GM19025 (cell line): ENCODE results near the gene EZR.
"Not testable (repeated sequence)": the region's sequence is repeated elsewhere in the genome, so short reads cannot be mapped to it uniquely, and the experiment has no call there.

Experiments used
- ATAC-seq: cut with Tn5 transposase; IDR thresholded peaks from one replicate; pipeline ENCODE4 v1.9.1; 2021; ENCODE audit warnings: mild to moderate bottlenecking, low read depth, moderate library complexity; ENCODE audit not compliant: unreplicated experiment

Gene EZR

DNA sequence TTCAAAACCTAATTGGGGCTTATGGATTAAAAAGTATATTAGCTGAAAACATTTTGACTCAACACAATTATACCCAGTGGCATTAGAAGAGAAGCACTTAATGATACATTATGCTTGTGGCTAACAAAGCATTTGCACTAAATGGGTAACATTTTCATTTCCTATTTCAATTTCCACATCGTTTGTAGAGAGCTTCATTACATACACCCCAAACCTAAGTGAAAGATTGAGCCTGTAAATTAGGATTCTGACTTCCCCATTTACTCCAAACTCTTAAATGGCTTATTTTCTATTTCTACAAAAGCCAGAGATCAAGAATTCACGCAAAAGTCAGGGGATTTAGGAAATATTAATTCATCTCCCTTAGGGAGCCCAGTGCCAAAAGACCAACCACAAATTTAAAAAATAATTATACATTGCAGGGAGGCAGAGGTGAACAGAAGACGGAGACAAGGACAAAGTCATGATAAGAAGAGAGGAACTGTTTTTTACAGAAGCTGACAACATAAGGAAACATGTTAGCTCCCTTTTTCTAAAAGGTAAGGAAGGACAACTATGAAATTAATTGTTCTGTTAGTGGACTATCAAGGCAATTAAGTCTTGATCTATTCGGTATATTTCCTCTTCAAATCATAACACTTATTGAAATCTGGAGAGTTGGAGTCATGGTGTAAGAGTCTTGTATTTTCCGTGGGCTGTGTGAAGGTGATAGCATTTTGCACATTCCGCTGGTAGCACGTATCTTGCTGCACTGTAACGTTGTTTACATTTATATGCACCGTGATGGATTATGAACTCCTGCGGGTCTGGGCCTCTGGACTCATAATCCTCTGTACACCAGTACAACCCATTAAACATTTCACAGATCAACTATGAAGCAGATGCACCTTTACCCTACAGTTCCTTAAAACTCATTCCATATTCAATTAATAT, 24.8 kb upstream of the EZR start:
- ATAC-seq: no peak

DNA sequence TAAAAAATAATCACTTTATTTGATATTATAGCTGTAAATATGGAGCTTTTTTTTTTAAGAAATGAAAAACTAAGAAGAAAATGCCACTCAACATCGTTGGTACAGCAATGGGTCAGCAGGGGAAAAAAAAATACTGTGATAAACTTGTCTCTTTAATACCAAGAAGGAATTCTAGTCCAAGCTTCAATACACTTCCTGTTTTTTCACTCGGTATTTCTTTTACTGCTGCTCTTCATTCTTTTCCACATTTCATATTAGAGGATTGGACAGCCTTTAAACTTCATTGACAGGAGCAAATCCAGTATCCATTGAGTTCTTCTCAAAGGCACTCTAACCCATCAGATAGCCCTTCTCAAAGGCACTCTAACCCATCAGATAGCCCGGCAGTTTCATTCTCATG, 22.2 kb upstream of the EZR start:
- ATAC-seq: no peak

DNA sequence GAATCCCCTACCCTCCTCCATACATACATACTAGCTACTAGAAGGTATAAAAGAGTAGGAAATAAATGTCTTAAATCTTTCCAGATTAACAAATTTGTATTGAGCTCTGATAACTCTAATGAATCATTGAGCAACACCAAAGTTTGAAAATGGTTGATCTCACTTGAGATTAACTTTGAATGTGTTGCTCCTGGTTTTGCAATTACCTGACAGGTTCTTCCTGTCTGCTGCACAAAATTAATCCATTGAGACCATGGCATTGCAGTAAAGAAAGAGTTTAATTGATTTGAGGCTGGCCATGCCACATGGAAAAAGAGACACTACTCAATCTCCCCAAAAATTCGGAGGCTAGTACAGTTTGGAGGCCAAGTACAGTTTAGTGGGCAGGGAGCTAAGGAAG, 21.3 kb upstream of the EZR start:
- ATAC-seq: no peak

DNA sequence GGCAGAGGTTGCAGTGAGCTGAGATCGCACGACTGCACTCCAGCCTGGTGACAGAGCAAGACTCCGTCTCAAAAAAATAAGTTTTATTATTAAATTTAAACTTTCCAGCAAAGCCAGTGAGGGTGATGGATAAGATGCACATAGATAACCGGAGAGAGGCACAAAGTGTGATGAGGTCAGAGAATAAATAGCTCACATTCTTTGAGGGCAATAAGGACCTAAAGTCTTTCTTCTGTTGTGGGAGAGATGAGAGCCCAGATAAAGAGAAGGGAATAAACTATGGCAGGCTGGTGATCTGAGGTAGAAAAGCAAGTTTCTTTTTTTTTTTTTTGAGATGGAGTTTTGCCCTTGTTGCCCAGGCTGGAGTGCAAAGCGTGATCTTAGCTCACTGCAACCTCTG, 20.6 kb upstream of the EZR start:
- ATAC-seq: no peak

DNA sequence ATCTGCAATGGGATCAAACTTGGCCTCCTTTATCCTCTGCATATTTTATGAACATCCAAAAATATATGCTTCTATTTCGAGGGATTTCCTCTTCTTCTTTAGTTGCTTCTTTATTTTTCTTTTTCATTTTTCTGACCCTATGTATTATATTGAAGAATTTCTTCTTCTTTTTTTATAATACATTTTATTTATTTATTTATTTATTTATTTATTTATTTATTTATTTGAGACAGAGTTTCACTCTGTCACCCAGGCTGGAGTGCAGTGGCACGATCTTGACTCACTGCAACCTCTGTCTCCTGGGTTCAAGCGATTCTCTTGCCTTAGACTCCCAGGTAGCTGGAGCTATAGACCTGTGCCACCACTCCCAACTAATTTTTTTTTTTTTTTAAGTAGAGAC, 19.6 kb upstream of the EZR start:
- not testable (repeated sequence) for ATAC-seq

DNA sequence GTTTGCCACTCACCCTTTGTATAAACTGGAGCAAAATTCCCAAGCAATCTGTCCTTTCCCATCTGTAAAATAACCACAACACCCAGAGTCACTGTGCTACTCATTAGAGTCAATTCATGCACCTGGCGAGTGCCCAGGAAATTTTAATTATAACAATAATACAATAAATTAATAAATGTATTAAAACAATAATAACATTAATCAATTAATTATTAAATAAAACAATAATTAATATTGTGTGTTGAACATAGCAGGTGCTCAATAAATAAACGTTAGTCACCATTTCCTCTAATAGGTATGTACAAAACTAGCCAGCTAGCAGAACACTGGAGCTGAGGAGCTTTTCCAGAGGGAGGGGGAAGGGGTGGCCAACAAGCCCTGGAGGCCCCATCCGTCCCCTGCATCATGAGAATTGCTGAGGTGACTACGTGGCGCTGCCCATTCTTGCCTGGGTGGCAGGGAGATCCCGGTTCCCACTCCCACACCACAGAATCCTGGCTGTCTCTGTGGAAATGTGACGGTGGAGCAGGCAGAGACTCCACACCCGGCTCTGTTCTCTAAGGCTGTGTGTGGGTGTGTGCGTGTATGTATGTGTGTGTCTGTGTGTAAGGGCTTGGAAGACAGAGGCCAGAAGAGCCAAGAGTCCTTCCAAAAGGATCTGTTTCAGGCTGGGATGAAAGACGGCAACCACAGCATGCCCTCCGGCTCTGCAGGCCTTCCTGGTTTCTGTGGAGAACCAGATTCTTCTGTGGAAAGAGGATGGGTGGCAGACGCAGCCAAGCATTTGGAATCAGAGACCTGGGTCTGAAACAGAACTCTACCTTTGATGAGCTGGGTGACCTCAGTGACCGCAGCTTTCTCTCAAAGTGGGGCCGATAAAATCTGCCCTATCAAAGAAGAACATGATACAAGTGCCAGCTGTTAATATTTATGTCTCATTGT, 18.8 kb upstream of the EZR start:
- no peak for ATAC-seq

DNA sequence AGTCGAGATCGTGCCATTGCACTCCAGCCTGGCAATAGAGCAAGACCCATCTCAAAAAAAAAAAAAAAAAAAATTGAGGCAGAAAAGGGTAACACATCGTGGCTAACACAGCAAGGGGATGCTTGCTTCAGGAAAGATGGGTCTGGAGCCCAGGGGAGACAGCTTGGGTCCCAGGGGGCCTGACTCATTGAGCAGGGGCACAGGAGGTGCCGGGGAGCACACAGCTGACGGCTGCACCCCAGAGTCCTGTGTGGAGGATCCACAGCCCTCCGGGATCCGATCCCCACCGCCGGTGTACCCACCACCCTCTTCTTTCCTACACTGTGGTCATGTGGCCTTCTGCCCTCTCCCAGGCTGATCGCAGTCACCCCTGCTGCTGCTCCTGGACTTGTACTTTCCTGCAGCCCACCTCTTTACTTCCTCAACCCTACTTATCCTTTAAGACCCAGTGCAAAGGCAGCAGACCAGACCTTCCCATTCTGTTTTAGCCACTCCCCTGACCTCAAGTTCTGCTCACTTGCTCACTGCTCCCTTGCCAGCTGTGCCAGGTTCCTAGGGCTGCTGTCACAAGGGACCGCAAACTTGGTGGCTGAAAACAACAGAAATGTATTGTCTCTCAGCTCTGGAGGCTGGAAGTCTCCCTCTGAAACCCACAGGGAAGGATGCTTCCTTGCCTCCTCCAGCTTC, 17.6 kb upstream of the EZR start:
- no peak for ATAC-seq

DNA sequence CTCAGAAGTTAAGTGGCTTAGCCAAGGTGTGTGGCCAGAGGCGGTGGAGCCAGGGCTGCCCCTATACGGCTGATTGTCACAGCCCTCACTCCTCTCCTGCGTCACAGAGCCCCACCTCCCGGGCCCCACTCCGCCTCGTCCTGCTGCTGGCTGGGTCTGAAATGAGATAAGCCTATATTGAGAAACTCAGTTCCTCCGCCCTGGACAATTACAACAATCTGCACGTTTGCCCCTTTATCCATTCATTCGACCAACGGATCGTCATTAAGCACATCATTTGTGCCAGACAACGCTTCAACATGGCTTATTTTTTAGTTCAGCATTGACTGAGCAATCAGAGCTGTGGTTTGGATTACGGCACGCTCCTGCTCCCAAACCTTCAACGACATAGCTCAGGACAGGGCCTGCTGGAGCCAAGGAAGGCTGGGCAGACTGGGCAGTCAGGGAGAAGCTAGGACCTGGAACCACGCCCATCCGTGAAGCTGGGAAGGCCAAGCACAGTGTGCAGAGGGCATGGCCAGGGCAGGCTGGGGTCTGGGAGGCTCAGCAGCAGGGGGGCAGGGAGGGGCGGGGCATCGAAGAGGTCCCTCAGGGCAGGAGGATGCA, 16.6 kb upstream of the EZR start:
- ATAC-seq: no peak

DNA sequence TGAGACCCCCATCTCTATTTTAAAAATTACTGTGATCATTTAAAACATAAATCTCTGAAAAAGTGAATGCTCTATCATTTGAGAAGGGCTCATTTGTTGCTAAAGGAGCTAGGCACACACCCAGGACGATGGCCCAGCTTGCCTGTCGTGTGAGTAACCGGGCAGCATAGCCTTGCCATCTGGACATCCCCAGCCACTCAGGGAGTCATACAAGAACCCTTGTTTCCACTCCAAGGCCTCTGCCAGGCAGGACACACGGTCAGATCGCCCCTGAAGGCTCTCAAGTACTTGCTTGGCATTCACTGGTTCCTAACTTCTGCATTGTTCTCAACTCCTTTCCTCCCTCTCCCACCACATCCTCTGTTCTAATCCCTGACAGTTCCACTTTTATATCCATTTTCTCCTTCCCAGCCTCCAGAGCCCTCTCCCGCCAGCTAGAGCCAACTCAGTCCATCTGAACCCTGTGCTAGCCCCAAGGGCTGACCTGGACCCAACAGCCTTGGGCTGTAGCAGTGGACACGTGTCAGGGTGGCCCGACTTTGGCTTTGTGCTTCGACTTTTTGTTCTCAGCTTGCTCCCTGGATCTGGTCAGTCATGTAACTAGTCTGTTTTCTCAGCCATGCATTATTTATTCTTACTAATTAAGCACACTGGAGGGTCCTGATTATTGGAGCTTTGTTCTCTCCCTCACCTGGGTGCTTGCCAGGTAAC, 15.7 kb upstream of the EZR start:
- no peak for ATAC-seq

DNA sequence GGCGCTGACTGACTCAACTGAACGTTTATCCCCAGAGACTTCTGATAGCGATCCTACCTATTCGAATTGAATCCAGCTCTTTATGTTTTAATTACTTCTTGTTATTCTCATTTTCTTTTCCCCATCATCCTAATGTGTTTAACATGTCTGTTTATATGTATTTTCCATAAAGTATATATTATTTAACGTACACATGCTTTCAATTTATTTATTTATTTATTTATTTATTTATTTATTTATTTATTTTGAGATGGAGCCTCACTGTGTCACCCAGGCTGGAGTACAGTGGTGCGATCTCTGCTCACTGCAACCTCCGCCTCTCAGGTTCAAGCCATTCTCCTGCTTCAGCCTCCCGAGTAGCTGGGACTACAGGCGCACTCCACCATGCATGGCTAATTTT, 13.6 kb upstream of the EZR start:
- ATAC-seq: not testable (repeated sequence)

DNA sequence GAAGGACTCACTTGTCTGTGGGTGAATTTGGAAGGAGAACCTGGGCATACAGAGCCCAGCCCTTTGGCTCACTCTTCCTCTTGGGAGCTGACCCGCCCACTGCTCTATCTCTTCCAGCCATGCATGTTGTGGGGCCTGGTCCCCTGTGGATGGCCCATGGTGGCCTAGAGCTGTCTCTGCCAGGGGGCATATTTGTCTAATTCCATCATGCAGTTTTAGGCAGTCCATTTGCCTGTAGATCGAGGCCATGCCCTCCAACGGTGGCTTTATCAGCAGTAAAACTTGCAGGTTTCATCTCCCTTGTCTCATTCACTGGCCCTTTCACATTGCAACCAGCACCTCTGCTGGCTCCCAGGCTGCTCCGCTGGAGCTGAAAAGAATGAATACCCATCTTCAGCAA, 12.9 kb upstream of the EZR start:
- no peak for ATAC-seq

DNA sequence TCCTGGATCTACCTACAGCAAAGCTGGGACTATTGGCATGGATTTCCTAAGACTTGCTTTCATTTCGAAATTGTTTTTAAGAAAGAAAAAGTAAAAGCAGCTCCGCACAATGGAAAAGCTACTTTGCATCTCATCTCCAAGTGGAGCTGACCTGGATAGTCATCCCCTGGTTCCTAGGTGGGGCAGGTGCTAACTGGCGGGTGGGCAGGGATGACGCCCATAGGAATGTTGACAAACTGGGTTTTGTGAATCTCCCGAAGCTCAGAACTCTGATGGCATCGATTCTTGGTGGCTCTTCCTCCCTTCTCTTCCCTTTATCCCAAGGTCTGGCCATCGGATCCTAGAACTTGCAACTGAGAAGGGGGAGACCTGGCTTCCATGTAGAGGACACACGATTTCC, 12.4 kb upstream of the EZR start:
- ATAC-seq: no peak

DNA sequence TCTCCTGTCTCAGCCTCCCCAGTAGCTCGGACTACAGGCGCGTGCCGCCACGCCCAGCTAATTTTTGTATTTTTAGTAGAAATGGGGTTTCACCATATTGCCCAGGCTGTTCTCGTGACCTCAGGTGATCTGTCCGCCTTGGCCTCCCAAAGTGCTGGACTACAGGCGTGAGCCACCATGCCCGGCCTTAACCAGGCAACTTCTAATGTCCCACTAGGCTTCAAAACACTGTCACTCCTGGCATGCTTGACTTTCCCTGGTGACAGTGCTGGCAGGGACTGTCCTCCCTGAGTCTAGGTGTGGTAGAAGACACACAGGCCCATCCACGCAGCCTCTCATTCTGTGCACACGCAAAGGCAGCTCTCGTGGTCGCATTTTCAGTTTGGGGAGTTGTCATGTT, 11.6 kb upstream of the EZR start:
- ATAC-seq: no peak

DNA sequence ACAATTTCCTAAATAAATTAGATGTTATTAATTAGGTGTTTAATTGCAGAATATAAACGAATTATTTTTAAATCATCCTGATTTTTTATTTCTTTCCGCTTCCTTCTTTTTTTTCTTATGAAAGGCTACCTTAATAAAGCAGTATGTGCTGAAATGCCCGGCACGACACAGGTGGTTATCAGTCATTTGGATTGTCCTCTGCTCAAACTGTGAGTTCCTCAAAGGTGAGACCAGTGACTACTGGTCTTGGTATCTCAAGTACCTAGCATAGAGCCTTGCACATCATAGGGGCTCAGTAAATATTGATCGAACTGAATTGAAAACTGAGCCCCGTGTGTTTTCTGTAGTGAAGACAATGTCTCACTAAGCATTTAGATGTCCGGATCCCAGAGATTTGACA, 9.6 kb upstream of the EZR start:
- ATAC-seq: no peak

DNA sequence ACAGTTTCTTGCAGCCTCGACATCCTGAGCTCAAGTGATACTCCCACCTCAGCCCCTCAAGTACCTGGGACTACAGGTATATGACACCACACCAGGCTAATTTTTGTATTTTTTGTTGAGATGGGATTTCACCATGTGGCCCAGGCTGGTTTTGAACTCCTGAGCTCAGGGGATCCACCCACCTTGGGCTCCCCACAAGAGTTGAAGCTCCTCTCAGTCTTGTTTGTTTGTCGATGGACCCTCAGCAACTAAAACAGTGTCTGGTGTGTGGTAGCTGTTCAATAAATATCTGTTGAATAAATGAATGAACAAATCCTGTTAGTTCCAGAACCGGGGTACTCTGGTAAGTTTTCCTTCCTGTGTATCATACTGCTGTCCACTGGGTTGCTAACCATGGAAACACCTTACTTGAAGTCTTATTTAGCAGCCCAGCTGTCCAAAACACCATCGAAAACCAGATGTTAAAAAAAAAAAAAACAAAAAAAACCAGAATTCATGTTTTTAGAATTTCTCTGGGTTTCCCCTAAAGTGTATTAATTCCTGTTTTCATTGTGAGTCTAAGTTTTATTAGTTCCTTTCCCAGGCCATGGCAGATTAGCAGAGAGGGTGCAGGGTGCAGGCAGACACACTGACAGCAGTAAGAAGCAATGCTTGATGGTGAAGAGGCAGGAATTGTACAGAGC, 7.8 kb upstream of the EZR start:
- ATAC-seq: peak; percentile 72

DNA sequence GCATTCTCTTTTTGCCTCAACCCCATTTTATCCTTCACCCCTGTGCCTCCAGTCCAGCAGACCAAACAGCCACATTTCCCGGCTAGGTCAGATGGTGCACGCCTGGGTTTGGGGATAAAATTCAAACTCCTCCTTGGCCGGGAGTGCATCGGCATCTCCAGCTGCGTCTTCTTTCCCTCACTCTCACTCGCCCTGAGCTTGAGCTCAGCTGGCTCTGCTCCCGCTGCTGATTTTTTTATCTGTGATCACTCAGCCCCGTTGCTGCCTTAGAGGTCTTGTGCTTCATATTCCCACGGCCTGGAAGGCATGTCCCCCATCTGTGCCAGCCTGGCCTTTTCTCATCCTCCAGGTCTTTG, 6.8 kb upstream of the EZR start:
- ATAC-seq: no peak

DNA sequence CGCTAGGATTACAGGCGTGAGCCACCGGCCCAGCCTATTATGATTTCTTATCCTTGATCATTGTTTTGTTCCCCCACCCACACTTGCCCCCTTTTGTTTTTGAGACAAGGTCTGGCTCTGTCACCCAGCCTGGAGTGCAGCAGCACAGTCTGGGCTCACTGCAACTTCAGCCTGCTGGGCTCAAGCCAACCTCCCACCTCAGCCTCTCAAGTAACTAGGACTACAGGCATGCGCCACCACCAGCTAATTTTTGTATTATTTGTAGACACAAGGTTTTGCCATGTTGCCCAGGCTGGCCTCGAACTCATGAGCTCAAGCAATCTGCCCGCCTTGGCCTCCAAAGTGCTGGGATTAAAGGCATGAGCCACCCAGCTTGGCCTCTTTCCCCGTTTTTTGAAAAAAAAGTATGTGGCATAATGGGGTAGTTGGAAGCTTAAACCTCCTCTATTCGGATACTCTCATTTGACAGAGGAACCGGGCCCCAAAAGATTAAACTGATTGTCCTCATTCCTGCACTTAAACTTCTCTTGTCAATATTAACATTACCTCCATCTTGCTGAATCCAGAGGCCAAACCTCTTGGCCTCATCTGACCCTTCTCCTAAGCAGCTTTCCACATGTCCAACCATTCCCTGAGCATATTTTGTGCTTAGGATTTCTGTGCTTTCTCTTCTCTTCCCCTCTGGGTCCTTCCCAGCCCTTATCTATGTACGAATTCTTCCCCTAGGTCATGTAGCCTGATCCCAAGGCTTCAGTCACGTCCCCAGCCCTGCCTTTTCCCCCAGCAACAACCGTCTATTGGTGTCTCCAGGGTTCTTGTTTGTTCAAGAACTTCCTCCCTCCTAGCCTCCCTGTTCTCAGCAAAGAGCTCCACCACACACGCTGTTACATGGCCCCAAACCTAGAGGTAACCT, 6.1 kb upstream of the EZR start:
- no peak for ATAC-seq

DNA sequence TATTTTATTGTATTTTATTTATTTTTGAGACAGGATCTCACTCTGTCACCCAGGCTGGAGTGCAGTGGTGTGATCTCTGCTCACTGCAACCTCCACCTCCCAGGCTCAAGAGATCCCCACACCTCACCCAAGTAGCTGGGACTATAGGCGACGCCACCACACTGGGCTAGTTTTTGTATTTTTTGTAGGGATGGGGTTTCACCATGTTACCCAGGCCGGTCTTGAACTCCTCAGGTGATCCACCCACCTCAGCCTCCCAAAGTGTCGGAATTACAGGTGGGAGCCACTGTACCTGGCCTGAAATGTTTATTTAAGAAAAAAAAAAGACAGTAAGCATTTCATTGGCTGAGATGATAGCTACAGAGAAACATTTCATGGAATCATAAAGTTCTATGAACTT, 4.4 kb upstream of the EZR start:
- not testable (repeated sequence) for ATAC-seq
